Skeletal muscle tissue (tissue), 4 donors: ENCODE data around the gene KDM5C. TPM values are rescaled to one million over a fixed set of nuclear protein-coding genes. Genes with fewer than 3 reads are reported as not detected.

ENCODE experiments used
- H3K27ac ChIP-seq: one replicate; pipeline ENCODE4 v1.7.0; 2013; ENCODE audit warnings: mild to moderate bottlenecking, low read depth, low read length, inconsistent platforms
- H3K27me3 ChIP-seq, 3 donors: one replicate each; pipeline ENCODE4 v1.7.0; 2013; ENCODE audit warnings: low read length in 3 of 3; ENCODE audit not compliant: control insufficient read depth in 3 of 3, insufficient read depth in 3 of 3
- H3K36me3 ChIP-seq, 3 donors: one replicate each; pipeline ENCODE4 v1.7.0; 2013; ENCODE audit warnings: low read length in 3 of 3; ENCODE audit not compliant: control insufficient read depth in 3 of 3, insufficient read depth in 3 of 3
- H3K4me1 ChIP-seq, 3 donors: one replicate each; pipeline ENCODE4 v1.7.0; 2013; ENCODE audit warnings: low read length in 3 of 3, mild to moderate bottlenecking in 3 of 3; ENCODE audit not compliant: control insufficient read depth in 3 of 3, insufficient read depth in 3 of 3
- H3K4me3 ChIP-seq, 3 donors: one replicate each; pipeline ENCODE4 v1.7.0; 2013; ENCODE audit warnings: low read length in 3 of 3
- H3K9ac ChIP-seq, 3 donors: one replicate each; pipeline ENCODE4 v1.7.0; 2013; ENCODE audit warnings: low read length in 3 of 3, mild to moderate bottlenecking in 3 of 3, moderate library complexity in 2 of 3, low read depth in 1 of 3
- H3K9me3 ChIP-seq, 3 donors: one replicate each; pipeline ENCODE4 v1.7.0; 2013; ENCODE audit warnings: low read length in 3 of 3; ENCODE audit not compliant: control insufficient read depth in 3 of 3
- total RNA-seq: library from RNA; depleted of rRNA; stranded (reverse); fragments of >200 nt; gene quantifications from one replicate; pipeline ENCODE4 v1.2.3, GENCODE V29; 2014
- donor health status: Osteomylitis.

The KDM5C gene
- 54.3 TPM for total RNA-seq

- H3K36me3 ChIP-seq: peaks cover 3 to 6% (median 3%) of the 10 kb centered on the region in 3 donors
- peak within 1 kb of the TSS; percentile 93 for H3K27ac ChIP-seq
- H3K4me3 ChIP-seq: peak within 1 kb of the TSS; percentile 83 to 87 (median 83)
- peaks cover 27 to 42% (median 37%) of the 10 kb centered on the region in 3 donors for H3K4me1 ChIP-seq
- no peaks in the 10 kb centered on the region for H3K27me3 ChIP-seq
- H3K9ac ChIP-seq: peak within 1 kb of the TSS; percentile 94 to 99 (median 97)
- H3K9me3 ChIP-seq: no peaks in the 10 kb centered on the region
Measured at GRCh38 chrX:53224860-53225797, at the start of gene KDM5C. Gene KDM5C (minus strand): TSS chrX:53225207. CDS start chrX:53224889, 318 bp downstream.

- Histone ChIP-seq H3K9ac (no peak overlapping the region), H3K9me3 (no peaks in the 10 kb centered on the region), H3K36me3 (no peaks in the 10 kb centered on the region), H3K4me3 (no peak overlapping the region), H3K27me3 (peaks cover 0 to 2% (median 0%) of the 10 kb centered on the region in 3 donors), H3K27ac (no peak overlapping the region), H3K4me1 (no peaks in the 10 kb centered on the region)
Measured at GRCh38 chrX:53272808-53273337, 47.9 kb upstream of the KDM5C start.

DNA sequence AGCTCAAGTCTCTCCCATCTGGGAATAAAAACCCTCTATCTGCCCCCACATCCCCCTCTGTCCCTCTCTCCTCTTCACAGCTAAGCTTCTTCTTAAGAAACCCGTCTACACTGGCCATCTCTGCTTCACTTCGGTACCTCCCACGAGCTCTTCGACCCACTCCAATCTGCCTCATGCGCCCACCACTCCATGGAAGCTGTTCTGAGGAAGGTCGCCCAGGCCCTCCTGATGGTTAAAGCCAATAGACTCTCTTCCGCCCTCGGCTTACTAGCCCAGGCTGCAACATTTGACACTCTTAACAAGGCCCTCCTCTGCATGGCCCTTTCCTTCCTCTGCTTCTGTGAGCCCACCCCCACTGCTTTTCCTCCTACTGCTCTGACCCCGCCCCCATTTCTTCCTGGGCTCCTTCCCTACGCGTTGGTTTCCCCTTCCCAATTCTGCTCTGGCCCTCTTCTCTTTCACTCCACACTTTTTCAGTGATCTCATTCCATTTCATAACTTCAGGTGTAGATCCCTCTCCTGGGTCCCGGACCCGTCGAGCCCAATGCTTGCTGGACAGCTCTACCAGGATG lies 44.6 kb upstream of the KDM5C start:
- no peak overlapping the region for H3K9ac ChIP-seq
- H3K27me3 ChIP-seq: peaks cover 0 to 13% (median 0%) of the 10 kb centered on the region in 3 donors
- H3K4me3 ChIP-seq: no peak overlapping the region
- H3K4me1 ChIP-seq: peaks cover 0 to 2% (median 2%) of the 10 kb centered on the region in 3 donors
- no peaks in the 10 kb centered on the region for H3K36me3 ChIP-seq
- H3K27ac ChIP-seq: no peak overlapping the region
- no peaks in the 10 kb centered on the region for H3K9me3 ChIP-seq

DNA sequence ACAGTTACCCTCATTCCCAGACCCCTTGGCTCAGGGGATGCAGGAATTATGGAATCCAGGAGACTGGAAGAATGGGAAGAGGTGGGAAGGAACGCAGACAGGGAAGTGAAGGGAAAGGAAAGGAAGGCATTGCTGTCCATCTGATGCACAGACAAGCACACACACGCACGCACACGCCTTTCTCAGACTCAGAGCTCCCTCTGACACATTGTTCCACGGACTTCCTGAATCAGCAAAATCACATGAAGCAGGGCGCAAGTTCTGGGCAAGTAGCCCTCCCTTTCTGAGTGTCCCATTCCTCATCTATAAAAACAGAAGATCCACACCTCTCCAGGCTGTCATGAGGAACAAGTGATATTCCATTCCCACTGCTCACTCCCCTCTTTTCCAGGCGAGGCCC lies 43.2 kb upstream of the KDM5C start:
- no peak overlapping the region for H3K27ac ChIP-seq
- no peak overlapping the region for H3K9ac ChIP-seq
- no peaks in the 10 kb centered on the region for H3K36me3 ChIP-seq
- no peak overlapping the region for H3K4me3 ChIP-seq
- peaks cover 0 to 2% (median 2%) of the 10 kb centered on the region in 3 donors for H3K4me1 ChIP-seq
- H3K9me3 ChIP-seq: no peaks in the 10 kb centered on the region
- H3K27me3 ChIP-seq: peaks cover 0 to 18% (median 0%) of the 10 kb centered on the region in 3 donors

DNA sequence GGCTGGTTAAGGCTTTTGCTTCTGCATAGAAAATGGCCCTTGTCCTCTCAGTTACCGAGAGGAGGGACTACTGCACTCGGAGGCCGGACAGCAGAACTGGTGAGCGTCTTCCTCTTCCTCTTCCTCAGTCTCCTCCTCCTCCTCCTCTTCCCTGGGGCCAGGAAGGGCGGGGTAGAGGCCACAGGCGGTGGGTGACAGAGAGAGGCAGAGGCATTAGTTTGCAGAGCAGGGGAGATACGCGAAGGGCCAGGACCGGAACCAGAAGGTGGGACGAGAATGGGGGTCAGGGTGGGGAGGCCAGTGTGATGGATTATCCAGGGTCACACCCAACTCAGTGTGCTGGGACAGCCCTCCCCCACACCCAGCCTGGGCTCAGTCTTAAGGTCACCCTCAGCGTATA lies 41.9 kb upstream of the KDM5C start:
- no peak overlapping the region for H3K4me3 ChIP-seq
- no peaks in the 10 kb centered on the region for H3K36me3 ChIP-seq
- no peaks in the 10 kb centered on the region for H3K9me3 ChIP-seq
- H3K27me3 ChIP-seq: peaks cover 0 to 27% (median 0%) of the 10 kb centered on the region in 3 donors
- H3K9ac ChIP-seq: no peak overlapping the region
- H3K27ac ChIP-seq: no peak overlapping the region
- H3K4me1 ChIP-seq: peaks cover 0 to 2% (median 2%) of the 10 kb centered on the region in 3 donors

DNA sequence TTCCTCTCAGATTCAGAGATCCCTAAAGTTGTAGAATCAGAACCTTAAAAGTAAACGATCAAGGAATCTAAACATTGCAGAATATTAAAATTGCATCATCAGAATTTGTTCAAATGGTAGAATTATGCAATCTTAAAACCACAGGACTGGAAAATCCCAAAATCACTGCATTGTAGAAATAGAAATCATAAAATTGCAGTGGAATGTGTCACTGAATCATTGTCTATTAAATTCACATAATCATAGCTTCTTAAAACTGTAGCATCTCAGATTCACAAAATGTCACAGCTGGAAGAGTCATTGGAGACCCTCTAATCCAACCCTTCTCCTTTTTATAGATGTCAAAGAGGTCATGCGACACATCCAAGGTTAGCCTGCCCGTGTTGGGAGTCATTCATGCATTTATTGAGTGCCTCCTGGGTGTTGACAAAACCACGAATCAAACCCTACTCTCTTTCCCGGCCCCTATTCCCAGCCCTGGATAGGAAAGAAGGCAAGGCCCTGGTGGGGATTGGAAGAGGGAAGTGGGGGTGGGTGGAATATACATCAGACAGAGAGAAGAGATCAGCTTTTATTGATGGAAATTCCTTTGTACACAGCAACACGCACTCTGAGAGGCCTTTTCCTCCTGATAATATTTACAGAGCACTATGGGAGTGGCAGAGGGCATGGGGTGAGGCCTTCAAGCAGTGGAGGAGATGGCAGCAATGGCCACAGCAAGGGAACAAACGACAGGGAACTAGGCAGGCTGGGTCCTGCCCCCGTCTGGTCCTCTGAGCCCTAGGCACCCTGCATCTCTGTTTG lies 41.0 kb upstream of the KDM5C start:
- Histone ChIP-seq H3K27ac (peak overlapping the region; percentile 51), H3K9me3 (no peaks in the 10 kb centered on the region), H3K9ac (no peak overlapping the region), H3K36me3 (no peaks in the 10 kb centered on the region), H3K27me3 (peaks cover 0 to 30% (median 0%) of the 10 kb centered on the region in 3 donors), H3K4me3 (no peak overlapping the region), H3K4me1 (peaks cover 0 to 2% (median 2%) of the 10 kb centered on the region in 3 donors)

DNA sequence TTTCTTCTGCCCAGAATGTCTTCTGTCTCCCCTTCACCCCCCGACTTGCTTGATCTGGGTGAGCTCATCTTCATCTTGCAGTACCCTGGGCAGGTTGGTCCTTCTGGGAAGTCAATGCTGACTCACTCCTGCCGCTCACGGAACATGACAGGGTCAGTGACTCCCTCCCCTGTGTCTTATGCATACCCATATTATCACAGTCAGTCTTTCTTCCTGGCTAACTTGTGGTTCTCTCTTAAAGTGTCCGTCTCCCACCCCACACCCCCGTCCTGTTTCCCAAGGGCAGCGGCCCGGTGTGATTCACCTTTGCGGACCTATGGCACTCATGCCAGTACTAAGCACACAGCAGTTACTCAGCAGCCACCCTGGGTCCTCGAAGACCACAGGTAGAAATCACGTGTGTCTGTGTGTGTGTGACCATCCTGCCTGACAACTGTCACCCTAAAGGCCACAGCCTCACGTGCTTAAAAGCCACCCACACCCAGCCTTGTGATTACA lies 38.6 kb upstream of the KDM5C start:
- H3K9me3 ChIP-seq: no peaks in the 10 kb centered on the region
- H3K27me3 ChIP-seq: peaks cover 0 to 40% (median 0%) of the 10 kb centered on the region in 3 donors
- H3K9ac ChIP-seq: no peak overlapping the region
- H3K4me3 ChIP-seq: no peak overlapping the region
- H3K36me3 ChIP-seq: no peaks in the 10 kb centered on the region
- H3K4me1 ChIP-seq: peaks cover 0 to 2% (median 2%) of the 10 kb centered on the region in 3 donors
- no peak overlapping the region for H3K27ac ChIP-seq

DNA sequence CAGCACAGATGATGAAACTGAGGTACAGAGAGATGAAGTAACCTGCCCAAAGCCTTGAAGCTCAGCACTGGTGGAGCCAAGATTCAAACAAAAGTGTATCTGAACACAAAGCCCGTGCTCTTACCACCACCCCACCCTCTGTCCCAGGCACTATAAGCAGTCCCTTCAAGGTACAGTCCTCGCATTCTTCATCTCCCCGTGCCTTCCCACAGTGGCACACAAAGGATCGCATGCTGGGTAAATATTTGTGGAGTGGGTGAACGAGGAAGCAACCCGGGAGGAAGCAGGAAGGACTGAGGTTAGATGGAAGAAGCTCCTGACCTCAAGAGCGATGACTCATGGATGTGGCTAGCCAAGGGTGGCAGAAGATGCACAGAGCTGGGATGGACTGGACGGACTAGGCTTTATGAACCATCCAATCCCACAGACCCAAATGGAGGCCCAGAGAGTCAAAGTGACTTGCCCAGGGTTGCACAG lies 37.9 kb upstream of the KDM5C start:
- H3K27ac ChIP-seq: no peak overlapping the region
- no peaks in the 10 kb centered on the region for H3K36me3 ChIP-seq
- H3K9ac ChIP-seq: no peak overlapping the region
- H3K4me3 ChIP-seq: no peak overlapping the region
- peaks cover 0 to 39% (median 0%) of the 10 kb centered on the region in 3 donors for H3K27me3 ChIP-seq
- H3K4me1 ChIP-seq: peaks cover 0 to 2% (median 2%) of the 10 kb centered on the region in 3 donors
- no peaks in the 10 kb centered on the region for H3K9me3 ChIP-seq

DNA sequence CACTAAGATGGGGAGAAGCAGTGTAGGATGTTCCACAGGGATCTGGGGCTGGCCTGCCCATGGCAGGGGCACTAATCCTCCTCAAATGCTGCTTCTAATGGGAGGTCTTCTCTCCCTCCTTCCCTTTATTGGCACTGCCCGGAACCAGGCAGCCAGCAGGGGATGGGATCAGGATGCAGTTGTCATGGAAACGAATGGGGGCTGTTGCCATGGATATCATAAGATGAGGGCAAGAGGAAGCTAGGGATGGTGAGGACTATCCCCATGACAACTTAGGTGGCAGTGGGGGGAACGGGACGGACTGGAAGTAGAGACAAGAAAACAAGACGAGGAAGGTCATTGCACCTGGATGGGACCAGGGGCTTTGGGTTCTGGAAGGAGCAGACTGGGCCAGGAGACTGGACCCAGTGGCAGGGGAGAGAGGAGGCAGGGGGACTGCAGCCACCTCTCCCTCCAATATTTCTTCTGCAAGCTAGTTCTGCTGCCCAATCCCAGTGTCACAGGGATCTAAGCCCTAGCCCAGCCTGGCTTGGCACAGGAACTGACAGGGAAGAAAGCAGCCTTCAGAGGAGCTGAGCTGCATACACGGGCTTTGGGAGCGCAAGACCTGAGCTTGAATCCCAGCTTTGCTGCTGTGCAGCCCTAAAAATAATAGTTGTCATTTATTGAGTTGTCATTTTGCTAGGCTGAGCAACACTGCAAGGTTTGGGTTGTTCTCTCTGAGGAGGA lies 37.3 kb upstream of the KDM5C start:
- Histone ChIP-seq H3K27ac (no peak overlapping the region), H3K27me3 (peaks cover 0 to 35% (median 0%) of the 10 kb centered on the region in 3 donors), H3K4me3 (no peak overlapping the region), H3K9me3 (no peaks in the 10 kb centered on the region), H3K4me1 (peaks cover 0 to 2% (median 2%) of the 10 kb centered on the region in 3 donors), H3K36me3 (no peaks in the 10 kb centered on the region), H3K9ac (no peak overlapping the region)
